Measurements from ENCODE around the gene BDP1. TPM values are rescaled to one million over a fixed set of nuclear protein-coding genes. Genes with fewer than 3 reads are reported as not detected.
A peak's percentile ranks its signal among the peaks of the same experiment; 100 is the strongest.
"Not testable (repeated sequence)": the region's sequence is repeated elsewhere in the genome, so short reads cannot be mapped to it uniquely, and the experiment has no call there.

Gene BDP1
- total RNA-seq, 1 donor from 2014 or later, result 25.0 TPM

DNA sequence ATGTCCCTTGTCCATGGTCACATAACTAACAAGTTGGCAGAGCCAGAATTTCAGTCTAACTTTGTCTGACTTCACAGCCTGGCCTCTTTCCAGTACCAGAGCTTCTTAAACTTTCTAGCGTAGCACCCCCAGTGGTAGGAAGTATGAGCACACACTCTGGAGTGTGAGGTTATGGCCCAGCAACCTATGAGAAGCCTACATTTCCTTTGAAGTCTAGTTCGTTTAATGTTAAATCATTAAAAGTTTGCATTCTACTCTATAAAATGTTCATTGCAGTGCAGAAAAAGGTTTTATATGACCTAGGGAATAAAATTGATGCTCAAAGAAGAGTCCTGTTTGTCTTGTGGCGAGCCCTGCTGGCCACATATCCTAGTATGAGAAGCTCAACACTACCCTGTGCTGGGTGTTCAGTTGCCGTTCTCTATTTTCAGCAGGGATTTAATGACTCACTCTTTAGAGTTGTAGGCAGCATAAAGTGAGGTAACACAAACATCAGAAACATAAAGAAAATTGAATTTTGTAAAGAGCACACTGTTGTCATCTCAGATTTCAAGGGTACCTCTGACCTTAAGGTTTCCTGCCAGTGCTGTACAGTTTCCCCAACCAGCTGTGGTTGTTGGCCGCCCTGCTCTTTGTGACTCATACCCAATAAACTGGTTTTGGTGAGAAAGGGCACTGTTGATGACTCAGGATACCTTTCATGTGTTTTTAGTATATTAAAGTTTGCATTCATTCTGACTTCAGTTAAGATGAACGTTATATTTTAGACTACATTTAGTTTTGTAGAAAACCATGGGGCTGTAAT is 146.0 kb downstream of the BDP1 start:
- Histone ChIP-seq H3K27me3 (no peaks in the 10 kb centered on the region), H3K4me3 (no peak overlapping the region), H3K27ac (peak overlapping the region; percentile 64 to 73), H3K4me1 (peaks cover 0 to 8% of the 10 kb centered on the region in 2 donors), H3K9me3 (no peaks in the 10 kb centered on the region), H3K36me3 (peaks cover 43 to 46% of the 10 kb centered on the region in 2 donors)
- intact Hi-C loops (cut with DNase I), result no loop called here
- TF ChIP-seq, protein P1, sequence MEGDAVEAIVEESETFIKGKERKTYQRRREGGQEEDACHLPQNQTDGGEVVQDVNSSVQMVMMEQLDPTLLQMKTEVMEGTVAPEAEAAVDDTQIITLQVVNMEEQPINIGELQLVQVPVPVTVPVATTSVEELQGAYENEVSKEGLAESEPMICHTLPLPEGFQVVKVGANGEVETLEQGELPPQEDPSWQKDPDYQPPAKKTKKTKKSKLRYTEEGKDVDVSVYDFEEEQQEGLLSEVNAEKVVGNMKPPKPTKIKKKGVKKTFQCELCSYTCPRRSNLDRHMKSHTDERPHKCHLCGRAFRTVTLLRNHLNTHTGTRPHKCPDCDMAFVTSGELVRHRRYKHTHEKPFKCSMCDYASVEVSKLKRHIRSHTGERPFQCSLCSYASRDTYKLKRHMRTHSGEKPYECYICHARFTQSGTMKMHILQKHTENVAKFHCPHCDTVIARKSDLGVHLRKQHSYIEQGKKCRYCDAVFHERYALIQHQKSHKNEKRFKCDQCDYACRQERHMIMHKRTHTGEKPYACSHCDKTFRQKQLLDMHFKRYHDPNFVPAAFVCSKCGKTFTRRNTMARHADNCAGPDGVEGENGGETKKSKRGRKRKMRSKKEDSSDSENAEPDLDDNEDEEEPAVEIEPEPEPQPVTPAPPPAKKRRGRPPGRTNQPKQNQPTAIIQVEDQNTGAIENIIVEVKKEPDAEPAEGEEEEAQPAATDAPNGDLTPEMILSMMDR (IDR thresholded peaks at IDR 0.05), result peak in 2 of 3 experiments; percentile 62 to 63
- peak in 1 of 2 donors; percentile 80 for DNase-seq (ENCODE audit: low spot score in 2 of 2)

DNA sequence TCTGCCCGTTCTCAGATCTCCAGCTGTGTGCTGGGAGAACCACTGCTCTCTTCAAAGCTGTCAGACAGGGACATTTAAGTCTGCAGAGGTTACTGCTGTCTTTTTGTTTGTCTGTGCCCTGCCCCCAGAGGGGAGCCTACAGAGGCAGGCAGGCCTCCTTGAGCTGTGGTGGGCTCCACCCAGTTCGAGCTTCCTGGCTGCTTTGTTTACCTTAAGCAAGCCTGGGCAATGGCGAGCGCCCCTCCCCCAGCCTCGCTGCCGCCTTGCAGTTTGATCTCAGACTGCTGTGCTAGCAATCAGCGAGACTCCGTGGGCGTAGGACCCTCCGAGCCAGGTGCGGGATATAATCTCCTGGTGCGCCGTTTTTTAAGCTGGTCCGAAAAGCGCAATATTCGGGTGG is 154.5 kb downstream of the BDP1 start:
- H3K36me3 ChIP-seq, result peaks cover 10 to 25% of the 10 kb centered on the region in 2 donors
- intact Hi-C loops (cut with DNase I), result not testable (repeated sequence)

DNA sequence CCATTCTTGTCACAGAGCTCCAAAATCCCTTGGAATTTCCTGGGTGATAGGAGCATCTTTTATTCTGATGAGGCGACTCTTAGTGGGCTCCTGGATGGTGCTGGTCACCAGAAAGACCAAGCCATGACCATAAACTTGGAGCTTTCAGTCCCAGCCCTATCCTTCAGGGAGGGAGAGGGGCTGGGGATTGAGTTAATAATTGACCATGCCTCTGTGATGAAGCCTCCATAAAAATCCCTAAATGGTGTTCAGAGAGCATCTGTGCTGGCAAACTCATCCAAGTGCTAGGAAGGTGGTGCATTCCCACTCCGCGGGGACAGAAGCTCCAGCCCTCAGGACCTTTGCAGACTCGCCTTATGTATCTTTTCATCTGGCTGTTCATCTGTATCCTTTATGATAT is 160.4 kb downstream of the BDP1 start:
- peaks cover 27 to 48% of the 10 kb centered on the region in 2 donors for H3K36me3 ChIP-seq
- TF ChIP-seq, protein P1 (IDR thresholded peaks at IDR 0.05), result no peak

More for the DNA sequence above, 154.5 kb downstream of the BDP1 start:
- not testable (repeated sequence) for H3K27me3 ChIP-seq; H3K4me3 ChIP-seq; H3K27ac ChIP-seq; H3K4me1 ChIP-seq; DNase-seq (ENCODE audit: low spot score in 2 of 2); H3K9me3 ChIP-seq

More for the DNA sequence above, 160.4 kb downstream of the BDP1 start:
- no peaks in the 10 kb centered on the region for H3K9me3 ChIP-seq
- H3K4me1 ChIP-seq, result no peaks in the 10 kb centered on the region
- no peak for DNase-seq (ENCODE audit: low spot score in 2 of 2)
- no peak overlapping the region for H3K27ac ChIP-seq
- no peaks in the 10 kb centered on the region for H3K27me3 ChIP-seq
- no peak overlapping the region for H3K4me3 ChIP-seq
- intact Hi-C loops (cut with DNase I), result no loop called here

Other genes with a start within 250 kb of the BDP1 start
- 13.8 TPM for gene MCCC2, start 131.7 kb downstream of the BDP1 start, total RNA-seq

All from ascending aorta (tissue), 2 donors.